HG02759 (cell line): ENCODE measurements around the gene KIAA0753.

Experiments used
- ATAC-seq: cut with Tn5 transposase; IDR thresholded peaks from one replicate; pipeline ENCODE4 v1.9.1; 2021; ENCODE audit warnings: mild to moderate bottlenecking, moderate library complexity; ENCODE audit not compliant: unreplicated experiment

The KIAA0753 gene

DNA sequence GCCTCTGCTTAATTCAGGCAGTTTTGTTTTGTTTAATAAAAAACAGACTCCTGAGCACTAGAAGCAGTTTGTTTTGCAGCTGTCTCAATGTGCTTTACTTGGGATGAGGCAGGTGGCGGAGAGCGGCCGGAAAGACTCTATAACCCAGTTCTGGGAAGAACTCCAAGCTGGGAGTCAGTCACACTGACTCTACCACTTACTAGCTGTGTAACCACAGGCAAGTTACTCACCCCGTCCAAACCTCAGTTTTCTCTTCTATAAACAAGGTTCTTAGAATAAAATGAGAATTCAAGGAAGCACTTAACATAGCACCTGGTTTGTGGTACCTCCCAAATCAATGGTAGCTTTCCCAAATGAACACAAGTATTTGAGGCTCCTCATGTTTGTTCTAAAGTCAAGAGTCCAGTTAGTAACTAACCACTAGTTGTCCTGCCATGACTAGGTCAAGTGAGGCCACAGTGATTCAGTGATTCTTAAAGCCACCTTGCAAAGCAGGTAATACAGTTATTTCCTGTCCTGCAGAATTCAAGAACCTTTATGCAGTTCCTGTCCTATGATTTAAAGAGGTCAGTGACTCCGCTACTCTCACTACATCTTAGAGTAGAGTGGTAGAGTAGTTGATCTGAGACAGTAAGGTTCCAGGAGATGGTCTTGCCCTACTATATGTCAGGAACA is 3.1 kb upstream of the KIAA0753 start:
- no peak for ATAC-seq

DNA sequence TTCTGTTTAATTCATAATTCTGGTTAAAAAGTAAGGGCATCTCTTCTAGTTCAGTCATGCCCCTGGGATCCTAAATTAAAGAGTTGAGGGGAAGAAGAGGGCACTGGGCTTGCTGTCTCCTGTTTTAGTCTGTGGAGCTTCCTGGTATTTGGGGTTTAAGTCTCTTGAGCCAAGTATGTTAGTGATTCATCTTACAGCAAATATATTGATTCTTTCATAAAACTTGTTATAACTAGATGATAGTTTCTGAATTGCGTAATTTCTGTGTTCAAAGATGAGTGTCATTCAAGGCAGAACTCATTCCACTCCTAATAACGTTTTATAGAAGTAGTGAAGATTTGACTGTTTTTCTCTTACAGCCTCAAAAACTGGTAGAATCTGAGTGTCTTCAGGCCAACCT is 2.1 kb upstream of the KIAA0753 start:
- ATAC-seq, result no peak

DNA sequence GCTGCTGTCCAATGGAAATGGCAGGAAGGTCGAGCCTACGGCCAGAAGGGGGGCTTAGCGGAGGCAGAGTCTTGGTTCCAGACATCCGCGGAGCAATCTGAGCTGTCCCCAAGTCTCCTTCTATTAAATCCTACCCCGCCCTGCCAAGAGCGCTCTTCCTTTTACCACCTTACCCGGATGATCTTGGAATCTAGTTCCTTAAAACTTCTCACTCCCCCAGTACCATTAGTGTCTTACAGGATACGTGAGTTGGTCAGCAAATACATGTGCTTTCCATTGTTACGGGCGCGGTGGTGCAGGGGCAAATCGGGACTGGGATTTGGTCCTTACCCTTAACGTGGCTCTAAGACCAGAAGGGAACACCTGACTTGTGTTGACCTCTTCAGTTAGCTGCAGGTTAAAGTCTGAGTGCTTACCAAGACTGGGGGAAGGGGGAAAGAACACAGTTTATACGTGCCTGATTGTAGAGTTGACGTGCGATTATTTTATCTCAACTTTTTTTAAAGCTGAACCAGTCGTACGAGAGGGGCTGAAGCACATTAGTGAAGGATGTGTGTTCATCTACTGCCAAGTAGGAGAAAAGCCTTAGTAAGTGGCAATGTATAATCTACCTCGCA is 844 bp upstream of the KIAA0753 start:
- ATAC-seq, result peak; percentile 19

DNA sequence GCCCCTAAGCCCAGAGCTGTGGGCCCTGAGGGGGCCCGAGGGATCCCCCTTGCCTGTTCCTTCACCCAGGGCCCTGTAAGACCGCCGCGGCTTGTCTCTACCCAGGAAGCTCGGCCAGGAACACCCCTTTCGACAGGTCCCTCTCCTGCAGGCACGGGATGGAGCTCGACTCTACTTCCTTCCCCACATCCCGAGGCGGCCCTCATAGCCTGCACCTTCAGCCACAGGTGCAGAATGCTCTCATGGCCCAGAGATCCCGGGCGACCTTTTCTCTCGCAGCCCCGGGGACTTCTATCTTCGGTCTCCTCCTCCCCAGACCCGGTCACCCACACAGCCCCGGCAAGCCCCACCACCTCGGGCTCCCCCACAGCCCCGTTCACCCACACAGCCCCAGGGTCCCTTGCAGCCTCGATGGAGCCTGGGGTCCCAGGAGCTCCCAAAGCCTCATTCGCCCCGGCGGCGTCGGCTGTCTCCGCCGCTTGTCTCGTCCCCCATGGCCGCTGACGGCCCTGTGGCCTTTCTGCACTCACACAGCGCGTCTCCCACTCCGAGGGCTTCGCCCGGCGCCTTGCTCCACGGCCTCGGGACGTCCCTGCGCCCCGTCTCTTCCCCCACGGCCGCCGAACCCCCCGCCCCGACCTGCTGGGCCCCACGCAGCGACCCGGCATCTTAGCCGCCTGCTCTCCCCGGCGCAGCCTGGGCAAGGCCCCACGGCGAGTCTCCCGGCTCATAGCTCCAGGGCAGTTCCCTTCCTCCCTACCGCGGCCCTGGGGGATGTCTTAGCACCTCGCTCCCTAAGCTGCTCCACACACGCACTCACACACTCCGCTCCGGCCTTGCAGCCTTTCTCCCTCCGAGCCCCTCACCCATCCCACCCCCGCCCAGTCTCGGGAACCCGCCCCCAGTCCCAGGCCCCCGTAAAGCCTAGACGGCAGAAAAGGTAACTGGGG is 650 bp downstream of the KIAA0753 start:
- peak; percentile 23 for ATAC-seq

DNA sequence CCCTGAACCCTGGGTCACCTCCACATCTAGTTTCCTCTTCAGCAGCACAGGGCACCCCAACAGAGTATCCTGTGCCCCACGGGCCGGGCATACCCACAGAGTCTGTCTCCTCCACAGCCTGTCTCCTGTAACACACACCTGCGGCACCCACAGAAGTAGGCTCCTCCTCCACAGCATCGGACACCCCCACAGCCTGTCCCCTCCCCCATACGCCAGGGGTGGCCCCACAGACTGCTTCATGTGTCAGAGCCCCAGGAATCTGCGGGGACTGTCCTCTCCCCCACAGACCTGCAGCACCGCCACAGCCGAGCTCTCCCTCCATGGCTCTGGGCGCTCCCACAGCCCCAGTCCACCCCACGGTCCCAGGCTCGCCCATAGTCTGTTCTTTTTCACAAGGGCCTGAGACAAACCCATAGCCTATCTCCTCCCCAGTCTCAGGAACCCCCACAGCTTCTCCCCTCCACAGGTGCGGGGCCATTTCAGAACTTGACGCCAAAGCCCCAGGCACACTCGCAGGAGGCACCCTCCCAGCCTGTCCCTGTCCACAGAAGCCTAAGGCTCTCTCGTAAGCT is 1.4 kb downstream of the KIAA0753 start:
- no peak for ATAC-seq

DNA sequence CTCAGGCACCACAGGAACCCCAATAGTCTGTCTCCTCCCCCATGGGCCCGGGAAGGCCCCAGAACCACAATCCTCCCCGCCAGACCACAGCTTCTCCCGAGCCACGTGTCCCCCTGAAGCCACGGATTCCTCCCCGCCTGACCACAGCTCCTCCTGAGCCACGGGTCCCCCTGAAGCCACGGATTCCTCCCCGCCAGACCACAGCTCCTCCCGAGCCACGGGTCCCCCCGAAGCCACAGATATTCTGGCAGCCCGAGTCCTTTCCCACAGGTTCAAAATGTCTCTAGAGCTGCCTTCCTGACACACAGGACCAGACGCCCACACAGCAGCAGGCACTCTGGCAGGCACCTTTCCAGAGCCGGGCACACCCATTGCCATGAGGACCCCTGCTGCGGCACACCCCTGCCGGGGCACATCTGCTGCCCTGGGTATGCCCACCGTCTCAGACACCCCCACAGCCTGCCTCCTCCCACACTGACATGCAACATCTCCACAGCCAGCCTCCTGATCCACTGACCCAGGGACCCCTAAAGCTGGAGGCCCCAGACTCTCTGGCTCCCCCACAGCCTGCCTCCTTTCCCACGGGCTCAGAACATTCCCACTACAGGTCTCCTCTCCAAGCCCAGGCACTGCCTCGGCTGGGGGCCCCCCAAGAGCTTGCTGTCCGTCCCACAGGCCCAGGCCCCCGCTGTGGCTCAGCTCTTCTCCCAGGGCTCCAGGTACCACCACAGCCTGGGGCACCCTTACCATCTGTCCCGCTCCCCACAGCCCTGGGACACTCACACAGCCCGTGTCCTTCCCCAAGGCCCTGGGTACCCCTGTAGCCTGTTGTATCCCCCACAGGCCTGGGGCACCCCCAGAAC is 2.2 kb downstream of the KIAA0753 start:
- ATAC-seq, result no peak

DNA sequence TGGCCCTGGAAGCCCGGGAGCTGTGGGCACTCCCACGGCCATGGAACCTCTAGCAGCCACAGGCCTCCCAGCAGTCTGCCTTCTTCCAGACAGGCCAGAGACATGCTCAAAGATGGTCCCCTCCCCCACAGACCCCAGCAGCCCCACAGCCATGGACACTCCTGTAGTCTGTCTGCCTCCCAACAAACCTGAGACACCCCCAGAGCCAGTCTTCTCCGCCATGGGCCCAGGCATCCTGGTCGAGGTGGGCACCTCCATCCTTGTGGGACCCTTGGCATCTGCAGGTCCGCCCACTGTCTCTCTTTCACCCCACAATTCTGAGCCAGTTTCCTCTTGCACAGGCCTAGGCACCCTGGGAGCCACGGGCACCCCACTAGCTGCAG is 3.1 kb downstream of the KIAA0753 start:
- no peak for ATAC-seq

DNA sequence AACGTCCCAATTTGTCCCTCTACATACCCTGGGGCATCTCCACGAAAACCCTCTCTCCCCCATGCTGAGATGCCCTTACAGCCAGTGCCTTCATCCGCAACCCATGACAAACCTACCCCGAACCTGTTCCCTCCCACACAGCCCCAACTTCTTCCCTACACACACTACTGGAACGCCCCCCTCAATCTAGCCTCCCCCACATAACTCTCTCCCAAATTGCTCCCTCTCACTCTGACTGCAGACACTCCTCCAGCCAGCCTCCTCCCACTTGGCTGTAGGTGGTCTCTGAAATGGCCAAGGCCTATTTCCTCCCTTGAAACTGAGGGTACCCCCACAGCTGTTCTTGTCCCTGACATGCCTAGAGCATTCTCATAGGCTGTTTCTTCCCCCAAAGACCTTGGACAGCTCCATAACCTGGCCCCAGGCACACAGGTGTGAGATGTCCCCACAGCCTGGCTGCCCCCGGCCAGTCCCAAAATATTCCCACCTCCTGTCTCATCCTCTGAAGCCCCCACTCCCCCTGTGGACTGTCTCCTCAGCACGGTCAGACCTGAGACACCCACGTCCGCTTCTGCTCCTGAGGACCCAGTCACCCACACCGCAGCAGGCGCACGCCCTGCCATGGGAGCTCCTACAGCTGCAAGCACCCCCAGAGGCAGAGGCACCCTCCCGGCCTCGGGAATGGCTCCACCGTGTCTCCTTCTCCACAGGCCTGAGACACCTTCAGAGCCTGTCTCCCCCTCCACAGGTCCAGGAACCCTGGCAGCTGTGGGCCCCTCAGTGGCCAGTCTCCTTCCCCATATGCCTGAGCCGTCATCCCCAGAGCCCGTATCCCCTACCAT is 3.7 kb downstream of the KIAA0753 start:
- ATAC-seq, result no peak

DNA sequence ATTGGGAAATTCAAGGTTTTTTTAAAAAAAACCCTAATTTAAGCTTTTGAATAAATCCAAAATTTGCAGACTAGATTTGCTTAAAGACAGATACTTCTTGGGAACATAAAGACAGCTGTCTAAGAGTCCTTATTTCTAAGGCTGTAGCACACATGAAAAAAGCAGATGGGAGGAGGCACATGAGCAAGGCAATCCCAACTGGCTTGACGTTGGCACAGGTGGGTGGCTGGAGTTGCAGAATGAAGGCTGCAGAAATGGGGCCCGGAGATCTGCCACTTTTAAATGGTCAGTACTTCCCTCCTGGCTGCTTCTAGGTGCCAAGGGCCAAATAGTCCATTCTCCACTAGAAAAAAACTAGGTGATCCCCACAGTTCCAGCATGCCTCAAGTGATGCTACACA is 4.4 kb downstream of the KIAA0753 start:
- no peak for ATAC-seq

DNA sequence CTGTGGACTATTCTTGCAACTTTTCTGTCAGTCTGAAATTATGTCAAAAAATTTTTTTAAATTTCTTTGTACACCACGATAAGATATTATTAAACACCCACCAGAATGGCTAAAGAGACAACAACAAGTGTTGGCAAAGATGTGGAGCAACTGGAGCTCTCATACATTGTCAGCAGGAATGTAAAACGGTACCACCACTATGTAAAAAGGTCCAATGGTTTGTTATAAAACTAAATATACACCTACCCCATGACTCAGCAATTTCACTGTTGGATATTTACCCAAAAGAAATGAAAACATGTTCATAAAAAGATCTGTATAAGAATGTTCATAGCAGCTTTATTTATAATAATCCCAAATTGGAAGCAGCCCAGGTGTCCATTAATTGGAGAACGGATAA is 7.2 kb downstream of the KIAA0753 start:
- ATAC-seq, result no peak

DNA sequence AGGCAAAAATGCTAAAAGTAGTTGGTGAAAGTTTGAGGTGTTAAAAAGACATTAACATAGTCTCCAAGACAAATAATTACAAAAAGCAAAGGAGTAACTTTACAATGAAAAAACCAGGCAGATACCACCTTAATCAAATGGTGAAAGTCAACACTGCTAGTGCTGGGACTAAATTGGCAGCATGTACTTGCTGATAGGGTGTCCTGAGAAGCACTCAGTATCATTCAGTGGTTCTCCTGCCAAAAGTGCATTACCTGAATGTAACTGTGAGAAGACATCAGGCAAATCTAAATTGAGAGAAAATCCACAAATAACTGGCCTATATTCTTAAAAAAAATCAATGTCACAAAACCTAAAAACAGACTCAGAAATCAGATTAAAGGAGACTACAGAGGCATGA is 8.0 kb downstream of the KIAA0753 start:
- no peak for ATAC-seq

DNA sequence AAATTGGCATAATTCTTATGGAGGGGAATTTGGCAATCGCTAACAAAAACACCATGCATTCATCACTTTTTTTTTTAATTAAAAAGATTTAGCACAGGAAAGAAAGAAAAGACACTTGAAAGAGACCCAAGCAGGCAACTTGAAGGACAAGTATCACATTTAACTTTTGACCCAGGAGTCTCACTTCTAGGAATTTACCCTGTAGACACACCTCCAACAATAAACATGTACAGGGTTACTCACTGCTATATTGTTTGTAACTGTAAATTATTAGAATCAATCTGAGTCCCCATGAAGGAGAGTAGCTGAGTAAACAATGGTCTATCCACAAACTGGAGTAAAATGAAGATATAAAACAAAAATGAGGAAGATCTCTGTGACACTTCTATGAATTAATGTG is 10.1 kb downstream of the KIAA0753 start:
- ATAC-seq, result no peak

DNA sequence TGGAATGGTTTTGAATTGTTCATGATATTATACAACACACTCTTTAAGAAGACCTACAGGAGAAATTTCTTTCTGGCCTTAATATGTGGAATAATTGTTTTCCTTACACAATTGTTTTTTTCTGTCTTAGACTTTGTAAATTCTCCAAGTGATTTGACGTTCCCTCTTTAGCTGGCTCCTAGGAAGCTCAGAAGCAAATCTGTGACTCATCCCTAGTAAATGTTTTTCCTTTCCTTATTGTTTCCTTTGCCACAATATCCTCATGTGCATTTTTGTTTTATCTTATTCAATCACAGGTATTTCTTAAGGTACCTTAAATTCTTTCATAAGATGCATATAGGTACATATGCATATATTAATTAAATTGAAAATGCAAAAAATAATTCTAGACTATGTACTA is 13.5 kb downstream of the KIAA0753 start:
- no peak for ATAC-seq

DNA sequence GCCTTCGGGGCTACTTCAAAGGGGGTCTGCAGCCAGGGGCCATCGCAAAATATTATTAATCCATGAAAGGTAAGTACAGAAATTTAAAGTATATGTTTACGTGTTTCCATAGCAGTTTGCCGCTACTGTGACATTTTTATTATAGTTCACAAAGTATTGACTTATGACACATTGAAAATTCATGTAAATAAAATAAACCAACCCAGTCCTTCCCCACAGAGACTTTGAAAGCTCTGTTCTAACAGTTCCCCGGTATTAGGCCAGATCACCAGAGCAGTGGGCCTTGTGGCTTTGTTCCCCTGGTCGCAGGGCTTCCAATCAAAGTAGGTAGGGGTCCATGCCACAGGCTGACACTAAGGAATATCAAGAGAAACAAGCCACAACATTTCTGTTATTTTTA is 13.9 kb downstream of the KIAA0753 start:
- no peak for ATAC-seq

DNA sequence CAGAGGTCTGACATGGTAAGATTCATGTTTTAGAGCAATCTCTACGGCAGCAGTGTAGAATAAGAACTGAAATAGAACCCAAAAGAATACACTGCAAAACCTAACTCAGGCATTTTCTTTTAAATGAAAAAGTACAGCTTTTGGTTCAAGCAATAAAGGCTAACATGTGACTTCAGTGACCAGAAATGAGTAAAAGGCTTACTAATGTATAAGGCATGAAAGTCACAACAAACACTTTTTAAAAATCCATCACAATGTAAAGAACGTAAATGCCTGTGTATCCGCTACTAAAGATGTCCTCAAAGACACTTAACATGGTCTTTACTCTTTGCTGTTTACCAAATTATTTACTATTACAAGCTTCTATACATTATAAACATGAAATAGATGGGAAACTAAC is 16.6 kb downstream of the KIAA0753 start:
- ATAC-seq, result no peak

DNA sequence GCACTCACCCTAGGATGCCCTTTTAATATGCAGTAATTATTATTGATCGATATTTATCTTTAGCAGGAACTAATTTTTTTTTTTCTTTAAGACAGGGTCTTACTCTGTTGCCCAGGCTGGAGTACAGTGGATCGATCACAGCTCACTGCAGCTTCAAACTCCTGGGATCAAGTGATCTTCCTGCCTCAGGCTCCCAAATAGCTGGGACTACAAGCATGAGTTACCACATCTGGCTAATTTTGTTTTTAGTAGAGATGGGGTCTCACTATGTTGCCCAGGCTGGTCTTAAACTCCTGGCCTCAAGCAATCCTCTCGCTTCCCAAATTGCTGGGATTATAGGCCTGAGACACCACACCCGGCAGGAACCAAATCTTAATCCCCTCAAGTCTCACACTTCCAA is 29.3 kb downstream of the KIAA0753 start:
- ATAC-seq, result no peak

DNA sequence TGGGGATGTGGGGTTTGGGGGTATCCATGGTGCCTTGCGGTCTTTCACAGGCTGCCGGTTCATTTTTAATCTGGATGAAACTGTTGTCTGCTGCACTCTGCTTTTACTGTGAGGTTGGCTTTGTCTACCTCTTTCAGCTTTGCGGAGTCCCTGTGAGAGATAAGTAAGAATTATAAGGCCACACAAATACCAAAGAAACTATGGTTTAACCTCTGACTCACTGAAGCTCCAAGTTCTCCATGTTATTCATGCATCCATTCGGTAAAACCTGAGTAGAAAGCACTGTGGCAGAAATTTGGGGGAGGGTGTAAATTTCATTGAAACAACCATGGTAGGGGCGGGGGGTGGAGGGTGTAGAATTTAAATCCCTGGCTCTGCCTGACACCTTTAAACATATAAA is 30.5 kb downstream of the KIAA0753 start:
- ATAC-seq, result no peak

DNA sequence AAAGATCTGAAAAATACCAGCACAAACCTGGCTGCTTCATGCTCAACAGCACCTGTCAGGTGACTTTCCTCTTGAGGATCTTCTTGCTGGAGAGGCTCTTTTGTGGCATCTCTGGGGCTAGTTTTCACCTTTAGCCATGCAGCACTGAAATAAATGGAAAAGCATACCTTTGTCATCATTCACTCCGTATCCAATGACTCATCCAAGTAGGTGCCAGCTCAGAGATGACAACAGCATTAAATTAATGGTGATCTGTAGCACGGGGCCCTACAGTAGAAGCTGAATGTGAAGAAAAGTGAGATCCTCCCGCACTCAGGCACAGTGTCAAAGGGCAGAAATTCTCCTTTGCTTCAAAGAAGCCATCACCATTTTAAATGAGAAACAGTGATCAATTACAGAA is 32.2 kb downstream of the KIAA0753 start:
- ATAC-seq, result no peak

DNA sequence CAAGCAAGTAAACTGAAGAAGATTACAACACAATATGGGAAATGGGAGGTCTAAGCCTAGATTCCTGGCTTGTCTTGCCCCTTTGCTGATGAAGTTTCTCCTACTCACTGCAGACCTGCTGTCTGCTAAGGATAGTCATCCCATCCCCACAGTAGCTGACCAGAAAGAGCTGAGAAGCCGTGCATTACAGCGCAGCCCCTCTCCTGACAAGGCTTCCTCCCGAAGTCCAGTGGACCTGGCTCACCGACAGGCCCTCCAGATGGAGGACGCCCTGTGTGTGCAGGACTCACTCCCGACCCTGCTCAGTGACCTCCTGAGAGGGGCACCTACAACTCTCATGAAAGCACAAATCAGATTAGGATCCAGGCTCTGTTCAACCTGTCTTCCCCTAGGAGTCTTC is 35.4 kb downstream of the KIAA0753 start:
- ATAC-seq, result no peak
